ENCODE measurements around the gene ELANE. TPM values are rescaled to one million over a fixed set of nuclear protein-coding genes. Genes with fewer than 3 reads are reported as not detected.
"Not testable (repeated sequence)": the region's sequence is repeated elsewhere in the genome, so short reads cannot be mapped to it uniquely, and the experiment has no call there.

The ELANE gene
- total RNA-seq, 6 experiments from 2014 or later: 0.21 TPM; not detected in 5

- no peaks in the 10 kb centered on the region for H3K4me1 Mint-ChIP-seq (ENCODE audit: low read depth)
- H3K36me3 Mint-ChIP-seq (ENCODE audit: low read depth): no peaks in the 10 kb centered on the region; the same call in 1 of the 2 replicates
- no peaks in the 10 kb centered on the region for H3K9me3 Mint-ChIP-seq
- DNase-seq: no peak
- H3K4me3 Mint-ChIP-seq: no peak overlapping the region
- H3K27ac Mint-ChIP-seq: no peak overlapping the region
- no peaks in the 10 kb centered on the region; the same call in 1 of the 2 replicates for H3K27me3 Mint-ChIP-seq (ENCODE audit: insufficient read depth)
- no peak for TF ChIP-seq CTCF (IDR thresholded peaks at IDR 0.05)
These were observed 35.5 kb downstream of the ELANE start for GRCh38 chr19:887599-887998.

GRCh38 chr19:888581-889385 lies 36.7 kb downstream of the ELANE start:
- Mint-ChIP-seq H3K4me1 (ENCODE audit: low read depth) (no peaks in the 10 kb centered on the region), H3K4me3 (no peak overlapping the region), H3K27ac (no peak overlapping the region), H3K27me3 (ENCODE audit: insufficient read depth) (peaks cover 6% of the 10 kb centered on the region), H3K36me3 (ENCODE audit: low read depth) (no peaks in the 10 kb centered on the region; the same call in 1 of the 2 replicates), H3K9me3 (no peaks in the 10 kb centered on the region)
- DNase-seq: no peak
- TF ChIP-seq CTCF (IDR thresholded peaks at IDR 0.05): no peak

GRCh38 chr19:889662-890295 lies 37.7 kb downstream of the ELANE start:
- Mint-ChIP-seq H3K4me3 (no peak overlapping the region), H3K4me1 (ENCODE audit: low read depth) (no peaks in the 10 kb centered on the region), H3K27ac (no peak overlapping the region), H3K36me3 (ENCODE audit: low read depth) (no peaks in the 10 kb centered on the region; the same call in 1 of the 2 replicates), H3K27me3 (ENCODE audit: insufficient read depth) (peaks cover 7% of the 10 kb centered on the region), H3K9me3 (no peaks in the 10 kb centered on the region)
- DNase-seq: no peak
- no peak for TF ChIP-seq CTCF (IDR thresholded peaks at IDR 0.05)

- H3K4me1 Mint-ChIP-seq (ENCODE audit: low read depth): no peaks in the 10 kb centered on the region
- H3K27ac Mint-ChIP-seq: no peak overlapping the region
- no peaks in the 10 kb centered on the region; the same call in 1 of the 2 replicates for H3K36me3 Mint-ChIP-seq (ENCODE audit: low read depth)
- H3K9me3 Mint-ChIP-seq: no peaks in the 10 kb centered on the region
- peak overlapping the region; percentile 56 for H3K4me3 Mint-ChIP-seq
- no peak for TF ChIP-seq CTCF (IDR thresholded peaks at IDR 0.05)
- no peak for DNase-seq
- peaks cover 7% of the 10 kb centered on the region for H3K27me3 Mint-ChIP-seq (ENCODE audit: insufficient read depth)
These were observed 38.7 kb downstream of the ELANE start for GRCh38 chr19:890831-891230.

GRCh38 chr19:891421-892200 lies 39.5 kb downstream of the ELANE start:
- DNase-seq; H3K4me1 Mint-ChIP-seq (ENCODE audit: low read depth); H3K27ac Mint-ChIP-seq; H3K36me3 Mint-ChIP-seq (ENCODE audit: low read depth); H3K27me3 Mint-ChIP-seq (ENCODE audit: insufficient read depth); H3K9me3 Mint-ChIP-seq: not testable (repeated sequence)
- H3K4me3 Mint-ChIP-seq: peak overlapping the region; percentile 92

All from HFFc6 (cell line).